ENCODE data around the gene RIOX2. TPM values are rescaled to one million over a fixed set of nuclear protein-coding genes. Genes with fewer than 3 reads are reported as not detected.

RIOX2 gene
- total and polyA plus RNA-seq, 2 of the 8 experiments (the other 6 are each of a cell fraction or from before 2014, with no cell fraction given): 3.8 to 16.4 TPM

GRCh38 chr3:97994328-97994945 lies 22.2 kb upstream of the RIOX2 start:
- no peak overlapping the region for H4K8ac ChIP-seq (ENCODE audit: extremely low read depth, insufficient read depth, low read length)
- H3K23ac ChIP-seq (ENCODE audit: insufficient read length): no peak overlapping the region
- H3K4ac ChIP-seq (replicated peaks; ENCODE audit: insufficient read length, low read depth, low read length): no peak overlapping the region
- ChIA-PET CTCF (ENCODE audit: partially characterized antibody) (interaction anchor here (1.1 kb wide), 1 partner anchor 194 kb away, joined by 3 read pairs; no protein-coding TSS in a partner anchor), POLR2A (ENCODE audit: partially characterized antibody) (no interaction called here)
- no peak overlapping the region for H2BK120ac ChIP-seq (replicated peaks; ENCODE audit: low read depth, low read length)
- H4K20me1 ChIP-seq (replicated peaks in 1 of 2; ENCODE audit: control insufficient read depth in 1 of 2, insufficient read depth in 2 of 2, low read length in 2 of 2): no peaks in the 10 kb centered on the region
- H2AK5ac ChIP-seq (ENCODE audit: low read depth, low read length): no peak overlapping the region
- H2BK15ac ChIP-seq (ENCODE audit: low read length): no peak overlapping the region
- H3K14ac ChIP-seq (ENCODE audit: insufficient read length): no peak overlapping the region
- H3K27ac ChIP-seq (ENCODE audit: low read depth, low read length): no peak overlapping the region
- H3K23me2 ChIP-seq (ENCODE audit: low read depth, low read length): no peaks in the 10 kb centered on the region
- H2BK12ac ChIP-seq (ENCODE audit: low read depth, low read length): no peak overlapping the region
- no peak overlapping the region for H3K9ac ChIP-seq (replicated peaks in 1 of 4; ENCODE audit: extremely low read depth in 1 of 4, low read depth in 3 of 4, low read length in 3 of 4)
- H4K5ac ChIP-seq (ENCODE audit: insufficient read length, low read depth, low read length): no peak overlapping the region
- H3K9me3 ChIP-seq (ENCODE audit: insufficient read depth in 2 of 2, low read depth in 1 of 2, low read length in 1 of 2): no peaks in the 10 kb centered on the region
- H3K27me3 ChIP-seq (replicated peaks in 1 of 4; ENCODE audit: control insufficient read depth in 3 of 4, extremely low read depth in 1 of 4, insufficient read depth in 3 of 4, low read length in 3 of 4): no peaks in the 10 kb centered on the region; a peak in 1 of 7 replicates
- H3K79me1 ChIP-seq (ENCODE audit: low read depth, low read length): no peaks in the 10 kb centered on the region
- H3K36me3 ChIP-seq (ENCODE audit: control insufficient read depth in 2 of 4, insufficient read depth in 4 of 4, low read length in 3 of 4): no peaks in the 10 kb centered on the region
- H3K4me2 ChIP-seq (ENCODE audit: insufficient read depth in 1 of 2, low read depth in 2 of 2, low read length in 2 of 2): no peak overlapping the region
- no peak overlapping the region for H4K91ac ChIP-seq (replicated peaks; ENCODE audit: insufficient read length, low read length)
- DNase-seq (ENCODE audit: low read depth in 1 of 2, low spot score in 2 of 2) (no peak), FAIRE-seq (no peak)
- H2BK5ac ChIP-seq (ENCODE audit: low read depth, low read length): no peak overlapping the region
- H3K4me3 ChIP-seq (ENCODE audit: extremely low read depth in 1 of 4, insufficient read depth in 2 of 4, low read depth in 3 of 4, low read length in 4 of 4): no peak overlapping the region
- H2AFZ ChIP-seq (ENCODE audit: low read length): no peak overlapping the region
- H2BK20ac ChIP-seq (ENCODE audit: low read length): no peak overlapping the region
- 86% methylated on average over 2 of the region's 2 CpGs; no CpG with 5 or more reads in 1 of the 2 experiments for WGBS, 2 experiments (ENCODE audit: extremely low coverage in 1 of 2, insufficient coverage in 1 of 2, insufficient read length in 1 of 2, insufficient replicate concordance in 2 of 2, low coverage in 1 of 2, low lambda C conversion rate in 2 of 2, missing lambda C conversion rate in 1 of 2)
- H3K56ac ChIP-seq (replicated peaks; ENCODE audit: insufficient read length, low read depth, low read length): no peak overlapping the region
- peaks cover 0 to 7% (median 3%) of the 10 kb centered on the region in 4 experiments; a peak in 2 of 7 replicates for H3K4me1 ChIP-seq (replicated peaks in 1 of 4; ENCODE audit: control insufficient read depth in 3 of 4, insufficient read depth in 4 of 4, low read length in 3 of 4)
- no peaks in the 10 kb centered on the region for H3K79me2 ChIP-seq (ENCODE audit: control insufficient read depth in 1 of 2, insufficient read depth in 2 of 2, low read length in 2 of 2)
- no peak overlapping the region for H3K18ac ChIP-seq (ENCODE audit: extremely low read depth, low read length)
- TF ChIP-seq JUN (IDR thresholded peaks at IDR 0.05; ENCODE audit: low read depth, low read length) (no peak), RXRA (IDR thresholded peaks at IDR 0.05; ENCODE audit: insufficient read depth, low read depth, low read length) (no peak), CBX5 (IDR thresholded peaks at IDR 0.05; ENCODE audit: low read depth, low read length) (no peak), HDAC6 (IDR thresholded peaks at IDR 0.05; ENCODE audit: low read depth, low read length) (no peak), BCL11A (IDR thresholded peaks at IDR 0.05; ENCODE audit: low read depth in 2 of 2, low read length in 2 of 2) (no peak), FOSL1 (IDR thresholded peaks at IDR 0.05; ENCODE audit: insufficient read depth, low read depth, low read length) (no peak), RBBP5 (IDR thresholded peaks at IDR 0.05; ENCODE audit: borderline replicate concordance, low read depth, low read length) (no peak), E2F6 (IDR thresholded peaks at IDR 0.05) (no peak), EP300 (IDR thresholded peaks at IDR 0.05; ENCODE audit: borderline replicate concordance in 1 of 2, low read depth in 2 of 2, low read length in 2 of 2) (no peak), JUND (IDR thresholded peaks at IDR 0.05; ENCODE audit: low read length) (no peak), BRCA1 (IDR thresholded peaks at IDR 0.05; ENCODE audit: low read depth, low read length) (no peak)
